ENCODE results near the gene NIPA2.

- TF ChIP-seq CTCF (IDR thresholded peaks at IDR 0.05) (no peak), POLR2A (IDR thresholded peaks at IDR 0.05) (no peak), POLR2AphosphoS5 (IDR thresholded peaks at IDR 0.05) (no peak), EP300 (IDR thresholded peaks at IDR 0.05) (no peak)
Observed at GRCh38 chr15:22806664-22807063, 31.8 kb upstream of the NIPA2 start.
